HG02973 (cell line): ENCODE measurements around the gene GAPDH.
"Not testable (repeated sequence)": the region's sequence is repeated elsewhere in the genome, so short reads cannot be mapped to it uniquely, and the experiment has no call there.

ENCODE experiments used
- ATAC-seq: cut with Tn5 transposase; IDR thresholded peaks from one replicate; pipeline ENCODE4 v1.9.1; 2021; ENCODE audit warnings: moderate library complexity; ENCODE audit not compliant: unreplicated experiment

GAPDH gene

DNA sequence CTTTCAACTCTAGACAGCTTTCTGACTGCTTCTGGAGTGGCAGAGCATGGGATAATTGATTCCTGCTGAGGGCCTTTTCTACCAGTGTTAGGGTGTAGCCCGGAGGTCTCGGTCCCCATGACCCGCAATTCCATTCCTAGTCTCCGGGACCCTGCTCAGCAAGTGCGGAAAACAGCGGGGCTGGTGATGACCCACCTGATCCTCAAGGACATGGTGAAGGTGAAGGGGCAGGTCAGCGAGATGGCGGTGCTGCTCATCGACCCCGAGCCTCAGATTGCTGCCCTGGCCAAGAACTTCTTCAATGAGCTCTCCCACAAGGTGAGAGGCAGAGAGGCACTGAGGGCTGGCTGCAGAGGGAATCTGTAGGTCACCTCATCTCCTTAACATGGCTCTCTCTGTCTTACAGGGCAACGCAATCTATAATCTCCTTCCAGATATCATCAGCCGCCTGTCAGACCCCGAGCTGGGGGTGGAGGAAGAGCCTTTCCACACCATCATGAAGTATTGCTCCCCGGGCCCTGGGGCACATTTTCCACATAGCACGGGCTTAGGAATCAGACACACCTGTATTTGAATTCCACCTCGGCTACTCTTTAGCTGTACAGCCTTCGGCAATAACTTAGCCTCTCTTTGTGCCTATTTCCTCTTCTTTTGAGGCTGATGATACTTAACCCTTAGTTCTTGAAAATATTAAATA lies 5.6 kb upstream of the GAPDH start:
- no peak for ATAC-seq

DNA sequence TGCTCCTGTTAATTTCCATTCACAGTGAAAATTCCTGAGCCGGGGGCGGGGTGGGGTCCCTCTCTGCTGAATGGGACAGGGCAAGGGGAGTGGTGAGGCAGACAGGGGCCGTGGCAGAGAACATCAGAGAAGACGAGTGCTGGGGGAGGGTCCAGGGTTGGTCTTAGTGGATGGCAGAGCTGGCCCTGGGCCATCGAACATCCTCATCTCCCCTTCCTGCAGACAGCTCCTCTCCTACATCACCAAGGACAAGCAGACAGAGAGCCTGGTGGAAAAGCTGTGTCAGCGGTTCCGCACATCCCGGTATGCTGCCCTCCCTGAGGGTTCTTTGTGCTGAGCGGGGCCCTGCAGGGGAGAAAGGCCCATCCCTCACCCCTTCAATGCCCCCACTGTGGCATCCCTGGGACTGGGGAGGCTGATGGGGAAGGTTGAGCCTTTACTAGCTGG lies 5.0 kb upstream of the GAPDH start:
- ATAC-seq: no peak

DNA sequence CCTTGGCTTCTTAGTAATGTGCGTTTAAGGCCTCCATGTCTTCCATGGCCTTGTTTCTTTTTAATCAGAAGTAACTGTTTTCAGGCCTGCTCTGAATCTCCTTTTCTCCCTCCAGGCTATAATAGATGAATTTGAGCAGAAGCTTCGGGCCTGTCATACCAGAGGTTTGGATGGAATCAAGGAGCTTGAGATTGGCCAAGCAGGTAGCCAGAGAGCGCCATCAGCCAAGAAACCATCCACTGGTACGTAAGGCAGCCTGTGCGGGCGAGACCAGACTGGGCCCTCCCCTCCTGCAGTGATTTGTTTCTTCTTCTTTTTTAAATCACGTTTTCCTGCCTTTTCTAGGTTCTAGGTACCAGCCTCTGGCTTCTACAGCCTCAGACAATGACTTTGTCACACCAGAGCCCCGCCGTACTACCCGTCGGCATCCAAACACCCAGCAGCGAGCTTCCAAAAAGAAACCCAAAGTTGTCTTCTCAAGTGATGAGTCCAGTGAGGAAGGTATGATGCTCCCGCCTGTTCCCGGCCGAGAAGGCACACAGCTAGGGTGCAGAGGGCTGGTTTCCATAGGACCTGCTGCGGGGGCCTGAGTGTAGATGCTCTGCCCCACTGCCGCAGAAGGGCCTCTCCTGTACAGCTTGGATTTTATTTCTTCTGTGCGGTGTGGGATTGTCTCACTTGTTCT lies 3.6 kb upstream of the GAPDH start:
- ATAC-seq: no peak

DNA sequence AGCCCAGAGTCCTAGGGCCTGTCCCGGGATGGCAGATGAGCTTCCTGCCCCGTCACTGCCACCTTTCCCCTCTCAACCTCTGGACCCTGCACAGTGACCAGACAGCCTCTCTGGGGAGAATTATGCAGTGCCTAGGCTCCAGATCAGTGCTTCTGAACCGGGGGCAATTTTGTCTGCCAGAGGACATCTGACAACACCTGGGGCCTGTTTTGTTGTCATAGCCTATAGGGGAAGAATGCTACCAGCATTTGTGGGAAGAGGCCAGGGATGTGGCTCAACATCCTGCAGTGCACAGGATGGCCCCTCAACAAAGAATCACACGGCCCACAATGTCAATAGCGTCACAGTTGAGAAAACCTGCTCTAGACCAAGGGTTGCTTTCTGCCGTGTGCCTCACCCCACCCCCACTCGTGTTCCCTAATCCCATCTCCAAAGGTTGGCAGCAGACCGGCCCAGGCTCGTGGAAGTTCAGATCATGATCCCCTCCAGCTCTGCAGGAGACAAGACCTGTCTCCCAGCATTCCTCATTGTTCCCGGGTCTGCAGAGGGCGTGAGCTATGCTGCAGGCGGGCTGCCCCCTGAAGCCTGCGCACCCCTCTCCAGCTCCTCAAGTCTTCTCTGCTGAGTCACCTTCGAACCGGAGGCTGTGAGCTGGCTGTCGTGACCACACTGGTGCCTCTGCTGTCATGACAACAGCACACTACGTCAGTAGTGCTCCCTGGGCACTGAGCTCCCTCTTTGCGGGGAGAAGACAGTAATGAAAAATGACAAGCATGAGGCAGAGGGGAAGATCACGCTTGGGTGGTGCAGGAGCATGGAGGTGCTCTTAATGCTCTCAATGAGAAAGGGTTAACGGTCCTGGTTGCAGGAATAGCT lies 2.0 kb upstream of the GAPDH start:
- no peak for ATAC-seq

DNA sequence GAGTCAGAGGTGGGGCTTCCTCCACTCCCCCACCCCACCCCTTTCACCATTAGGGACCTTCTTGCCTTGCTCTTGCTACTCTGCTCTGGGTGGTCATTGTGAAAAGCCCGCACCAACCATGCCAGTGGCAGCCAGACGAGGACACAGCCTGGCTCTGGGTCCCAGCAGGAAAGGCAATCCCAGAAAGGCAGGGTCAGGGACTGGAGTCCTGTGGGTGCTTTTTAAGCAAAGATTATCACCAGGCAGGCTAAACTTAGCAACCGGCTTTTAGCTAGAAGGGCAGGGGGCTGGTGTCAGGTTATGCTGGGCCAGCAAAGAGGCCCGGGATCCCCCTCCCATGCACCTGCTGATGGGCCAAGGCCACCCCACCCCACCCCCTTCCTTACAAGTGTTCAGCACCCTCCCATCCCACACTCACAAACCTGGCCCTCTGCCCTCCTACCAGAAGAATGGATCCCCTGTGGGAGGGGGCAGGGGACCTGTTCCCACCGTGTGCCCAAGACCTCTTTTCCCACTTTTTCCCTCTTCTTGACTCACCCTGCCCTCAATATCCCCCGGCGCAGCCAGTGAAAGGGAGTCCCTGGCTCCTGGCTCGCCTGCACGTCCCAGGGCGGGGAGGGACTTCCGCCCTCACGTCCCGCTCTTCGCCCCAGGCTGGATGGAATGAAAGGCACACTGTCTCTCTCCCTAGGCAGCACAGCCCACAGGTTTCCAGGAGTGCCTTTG lies 1.2 kb upstream of the GAPDH start:
- no peak for ATAC-seq

DNA sequence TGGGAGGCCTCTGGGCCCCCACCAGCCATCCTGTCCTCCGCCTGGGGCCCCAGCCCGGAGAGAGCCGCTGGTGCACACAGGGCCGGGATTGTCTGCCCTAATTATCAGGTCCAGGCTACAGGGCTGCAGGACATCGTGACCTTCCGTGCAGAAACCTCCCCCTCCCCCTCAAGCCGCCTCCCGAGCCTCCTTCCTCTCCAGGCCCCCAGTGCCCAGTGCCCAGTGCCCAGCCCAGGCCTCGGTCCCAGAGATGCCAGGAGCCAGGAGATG lies 729 bp upstream of the GAPDH start:
- ATAC-seq: peak; percentile 7

DNA sequence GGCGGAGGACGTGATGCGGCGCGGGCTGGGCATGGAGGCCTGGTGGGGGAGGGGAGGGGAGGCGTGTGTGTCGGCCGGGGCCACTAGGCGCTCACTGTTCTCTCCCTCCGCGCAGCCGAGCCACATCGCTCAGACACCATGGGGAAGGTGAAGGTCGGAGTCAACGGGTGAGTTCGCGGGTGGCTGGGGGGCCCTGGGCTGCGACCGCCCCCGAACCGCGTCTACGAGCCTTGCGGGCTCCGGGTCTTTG lies 303 bp downstream of the GAPDH start:
- ATAC-seq: no peak

DNA sequence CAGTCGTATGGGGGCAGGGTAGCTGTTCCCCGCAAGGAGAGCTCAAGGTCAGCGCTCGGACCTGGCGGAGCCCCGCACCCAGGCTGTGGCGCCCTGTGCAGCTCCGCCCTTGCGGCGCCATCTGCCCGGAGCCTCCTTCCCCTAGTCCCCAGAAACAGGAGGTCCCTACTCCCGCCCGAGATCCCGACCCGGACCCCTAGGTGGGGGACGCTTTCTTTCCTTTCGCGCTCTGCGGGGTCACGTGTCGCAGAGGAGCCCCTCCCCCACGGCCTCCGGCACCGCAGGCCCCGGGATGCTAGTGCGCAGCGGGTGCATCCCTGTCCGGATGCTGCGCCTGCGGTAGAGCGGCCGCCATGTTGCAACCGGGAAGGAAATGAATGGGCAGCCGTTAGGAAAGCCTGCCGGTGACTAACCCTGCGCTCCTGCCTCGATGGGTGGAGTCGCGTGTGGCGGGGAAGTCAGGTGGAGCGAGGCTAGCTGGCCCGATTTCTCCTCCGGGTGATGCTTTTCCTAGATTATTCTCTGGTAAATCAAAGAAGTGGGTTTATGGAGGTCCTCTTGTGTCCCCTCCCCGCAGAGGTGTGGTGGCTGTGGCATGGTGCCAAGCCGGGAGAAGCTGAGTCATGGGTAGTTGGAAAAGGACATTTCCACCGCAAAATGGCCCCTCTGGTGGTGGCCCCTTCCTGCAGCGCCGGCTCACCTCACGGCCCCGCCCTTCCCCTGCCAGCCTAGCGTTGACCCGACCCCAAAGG lies 804 bp downstream of the GAPDH start:
- ATAC-seq: no peak

DNA sequence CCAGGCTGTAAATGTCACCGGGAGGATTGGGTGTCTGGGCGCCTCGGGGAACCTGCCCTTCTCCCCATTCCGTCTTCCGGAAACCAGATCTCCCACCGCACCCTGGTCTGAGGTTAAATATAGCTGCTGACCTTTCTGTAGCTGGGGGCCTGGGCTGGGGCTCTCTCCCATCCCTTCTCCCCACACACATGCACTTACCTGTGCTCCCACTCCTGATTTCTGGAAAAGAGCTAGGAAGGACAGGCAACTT lies 1.3 kb downstream of the GAPDH start:
- no peak for ATAC-seq

DNA sequence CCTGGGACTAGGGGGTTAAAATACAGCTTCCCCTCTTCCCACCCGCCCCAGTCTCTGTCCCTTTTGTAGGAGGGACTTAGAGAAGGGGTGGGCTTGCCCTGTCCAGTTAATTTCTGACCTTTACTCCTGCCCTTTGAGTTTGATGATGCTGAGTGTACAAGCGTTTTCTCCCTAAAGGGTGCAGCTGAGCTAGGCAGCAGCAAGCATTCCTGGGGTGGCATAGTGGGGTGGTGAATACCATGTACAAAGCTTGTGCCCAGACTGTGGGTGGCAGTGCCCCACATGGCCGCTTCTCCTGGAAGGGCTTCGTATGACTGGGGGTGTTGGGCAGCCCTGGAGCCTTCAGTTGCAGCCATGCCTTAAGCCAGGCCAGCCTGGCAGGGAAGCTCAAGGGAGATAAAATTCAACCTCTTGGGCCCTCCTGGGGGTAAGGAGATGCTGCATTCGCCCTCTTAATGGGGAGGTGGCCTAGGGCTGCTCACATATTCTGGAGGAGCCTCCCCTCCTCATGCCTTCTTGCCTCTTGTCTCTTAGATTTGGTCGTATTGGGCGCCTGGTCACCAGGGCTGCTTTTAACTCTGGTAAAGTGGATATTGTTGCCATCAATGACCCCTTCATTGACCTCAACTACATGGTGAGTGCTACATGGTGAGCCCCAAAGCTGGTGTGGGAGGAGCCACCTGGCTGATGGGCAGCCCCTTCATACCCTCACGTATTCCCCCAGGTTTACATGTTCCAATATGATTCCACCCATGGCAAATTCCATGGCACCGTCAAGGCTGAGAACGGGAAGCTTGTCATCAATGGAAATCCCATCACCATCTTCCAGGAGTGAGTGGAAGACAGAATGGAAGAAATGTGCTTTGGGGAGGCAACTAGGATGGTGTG lies 1.9 kb downstream of the GAPDH start:
- ATAC-seq: no peak

DNA sequence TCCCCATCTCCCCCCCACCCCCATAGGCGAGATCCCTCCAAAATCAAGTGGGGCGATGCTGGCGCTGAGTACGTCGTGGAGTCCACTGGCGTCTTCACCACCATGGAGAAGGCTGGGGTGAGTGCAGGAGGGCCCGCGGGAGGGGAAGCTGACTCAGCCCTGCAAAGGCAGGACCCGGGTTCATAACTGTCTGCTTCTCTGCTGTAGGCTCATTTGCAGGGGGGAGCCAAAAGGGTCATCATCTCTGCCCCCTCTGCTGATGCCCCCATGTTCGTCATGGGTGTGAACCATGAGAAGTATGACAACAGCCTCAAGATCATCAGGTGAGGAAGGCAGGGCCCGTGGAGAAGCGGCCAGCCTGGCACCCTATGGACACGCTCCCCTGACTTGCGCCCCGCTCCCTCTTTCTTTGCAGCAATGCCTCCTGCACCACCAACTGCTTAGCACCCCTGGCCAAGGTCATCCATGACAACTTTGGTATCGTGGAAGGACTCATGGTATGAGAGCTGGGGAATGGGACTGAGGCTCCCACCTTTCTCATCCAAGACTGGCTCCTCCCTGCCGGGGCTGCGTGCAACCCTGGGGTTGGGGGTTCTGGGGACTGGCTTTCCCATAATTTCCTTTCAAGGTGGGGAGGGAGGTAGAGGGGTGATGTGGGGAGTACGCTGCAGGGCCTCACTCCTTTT lies 2.7 kb downstream of the GAPDH start:
- ATAC-seq: no peak

DNA sequence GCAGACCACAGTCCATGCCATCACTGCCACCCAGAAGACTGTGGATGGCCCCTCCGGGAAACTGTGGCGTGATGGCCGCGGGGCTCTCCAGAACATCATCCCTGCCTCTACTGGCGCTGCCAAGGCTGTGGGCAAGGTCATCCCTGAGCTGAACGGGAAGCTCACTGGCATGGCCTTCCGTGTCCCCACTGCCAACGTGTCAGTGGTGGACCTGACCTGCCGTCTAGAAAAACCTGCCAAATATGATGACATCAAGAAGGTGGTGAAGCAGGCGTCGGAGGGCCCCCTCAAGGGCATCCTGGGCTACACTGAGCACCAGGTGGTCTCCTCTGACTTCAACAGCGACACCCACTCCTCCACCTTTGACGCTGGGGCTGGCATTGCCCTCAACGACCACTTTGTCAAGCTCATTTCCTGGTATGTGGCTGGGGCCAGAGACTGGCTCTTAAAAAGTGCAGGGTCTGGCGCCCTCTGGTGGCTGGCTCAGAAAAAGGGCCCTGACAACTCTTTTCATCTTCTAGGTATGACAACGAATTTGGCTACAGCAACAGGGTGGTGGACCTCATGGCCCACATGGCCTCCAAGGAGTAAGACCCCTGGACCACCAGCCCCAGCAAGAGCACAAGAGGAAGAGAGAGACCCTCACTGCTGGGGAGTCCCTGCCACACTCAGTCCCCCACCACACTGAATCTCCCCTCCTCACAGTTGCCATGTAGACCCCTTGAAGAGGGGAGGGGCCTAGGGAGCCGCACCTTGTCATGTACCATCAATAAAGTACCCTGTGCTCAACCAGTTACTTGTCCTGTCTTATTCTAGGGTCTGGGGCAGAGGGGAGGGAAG lies 3.5 kb downstream of the GAPDH start:
- not testable (repeated sequence) for ATAC-seq

DNA sequence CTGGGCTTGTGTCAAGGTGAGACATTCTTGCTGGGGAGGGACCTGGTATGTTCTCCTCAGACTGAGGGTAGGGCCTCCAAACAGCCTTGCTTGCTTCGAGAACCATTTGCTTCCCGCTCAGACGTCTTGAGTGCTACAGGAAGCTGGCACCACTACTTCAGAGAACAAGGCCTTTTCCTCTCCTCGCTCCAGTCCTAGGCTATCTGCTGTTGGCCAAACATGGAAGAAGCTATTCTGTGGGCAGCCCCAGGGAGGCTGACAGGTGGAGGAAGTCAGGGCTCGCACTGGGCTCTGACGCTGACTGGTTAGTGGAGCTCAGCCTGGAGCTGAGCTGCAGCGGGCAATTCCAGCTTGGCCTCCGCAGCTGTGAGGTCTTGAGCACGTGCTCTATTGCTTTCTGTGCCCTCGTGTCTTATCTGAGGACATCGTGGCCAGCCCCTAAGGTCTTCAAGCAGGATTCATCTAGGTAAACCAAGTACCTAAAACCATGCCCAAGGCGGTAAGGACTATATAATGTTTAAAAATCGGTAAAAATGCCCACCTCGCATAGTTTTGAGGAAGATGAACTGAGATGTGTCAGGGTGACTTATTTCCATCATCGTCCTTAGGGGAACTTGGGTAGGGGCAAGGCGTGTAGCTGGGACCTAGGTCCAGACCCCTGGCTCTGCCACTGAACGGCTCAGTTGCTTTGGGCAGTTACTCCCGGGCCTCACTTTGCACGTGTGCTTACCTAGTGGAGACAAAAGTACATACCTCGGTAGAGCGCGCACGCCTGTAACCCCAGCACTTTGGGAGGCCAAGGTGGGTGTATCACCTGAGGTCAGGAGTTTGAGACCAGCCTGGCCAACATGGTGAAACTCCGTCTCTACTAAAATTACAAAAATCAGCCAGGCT lies 4.3 kb downstream of the GAPDH start:
- ATAC-seq: no peak

DNA sequence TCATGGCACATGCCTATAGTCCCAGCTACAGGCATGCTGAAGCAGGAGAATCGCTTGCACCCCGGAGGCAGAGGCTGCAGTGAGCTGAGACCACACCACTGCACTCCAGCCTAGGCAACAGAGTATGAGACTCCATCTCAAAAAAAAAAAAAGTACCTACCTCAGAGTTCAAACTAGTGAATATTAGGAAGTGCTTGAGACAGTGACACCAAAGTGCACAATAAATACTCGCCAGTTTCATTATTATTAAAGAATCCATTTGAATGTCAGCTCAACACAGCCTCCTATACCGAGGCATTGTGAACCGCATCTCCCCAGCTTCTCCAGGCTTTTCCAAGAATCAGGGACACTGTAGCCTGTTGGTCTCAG lies 5.0 kb downstream of the GAPDH start:
- ATAC-seq: no peak

DNA sequence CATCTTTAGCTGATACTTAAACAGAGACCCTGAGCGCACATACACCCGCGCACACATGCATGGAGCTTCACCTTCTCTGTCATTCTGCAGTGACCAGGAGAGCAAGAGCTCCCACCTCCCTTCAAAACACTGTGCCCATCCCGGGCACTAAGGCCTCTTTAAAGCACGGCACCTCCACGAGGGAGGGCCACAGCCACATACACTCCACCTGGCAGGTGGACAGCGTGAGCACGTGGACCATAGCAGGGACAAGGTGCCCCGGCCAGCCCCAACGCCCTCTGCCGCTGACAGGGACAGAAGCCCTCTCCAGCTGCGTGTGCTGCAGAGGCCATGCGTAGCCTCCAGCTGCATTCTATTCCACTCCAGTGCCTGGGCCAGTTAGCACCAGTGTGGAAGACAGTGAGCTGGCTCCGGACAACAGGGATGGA lies 5.4 kb downstream of the GAPDH start:
- ATAC-seq: no peak

DNA sequence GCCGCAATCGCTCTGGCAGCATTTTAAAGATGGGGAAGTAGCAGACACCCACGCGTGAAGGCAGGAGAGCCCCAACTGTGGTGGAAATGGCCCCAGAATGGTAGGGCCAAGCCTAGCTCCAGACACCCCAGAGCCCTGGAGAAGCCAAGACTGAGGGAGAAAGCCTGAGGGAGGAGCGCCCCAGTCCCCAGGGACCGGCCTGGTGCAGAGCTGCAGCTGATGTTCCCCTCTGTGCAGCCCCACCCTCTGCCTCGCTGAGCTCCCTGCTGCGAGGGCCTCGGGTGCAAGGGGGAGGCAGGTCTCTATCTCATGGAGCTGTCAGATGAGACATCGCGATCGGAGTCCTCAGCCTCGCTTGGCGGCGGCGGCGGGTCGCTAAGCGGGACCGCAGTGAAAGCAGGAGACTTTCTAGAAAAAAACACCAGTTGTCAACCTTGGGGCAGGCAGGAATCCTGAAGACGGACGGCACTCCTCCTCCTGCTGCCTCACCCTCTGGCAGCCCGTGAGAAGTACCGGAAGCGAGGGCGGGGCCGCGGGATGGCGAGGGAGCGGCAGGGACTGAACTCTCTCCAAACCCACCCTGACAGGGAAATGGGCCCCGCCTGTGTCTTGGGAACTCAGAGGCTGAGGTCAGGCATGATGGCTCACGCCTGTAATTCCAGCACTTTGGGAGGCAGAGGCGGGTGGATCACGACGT lies 6.0 kb downstream of the GAPDH start:
- no peak for ATAC-seq
